22Rv1 (cell line): ENCODE results near the gene CBLB.

Source experiments
- CTCF ChIP-seq: fragments of 450-650 bp; IDR thresholded peaks from 2 replicates; pipeline ENCODE4 v1.5.1; 2017; ENCODE audit warnings: mild to moderate bottlenecking
- ZFX ChIP-seq: fragments of 450-650 bp; IDR thresholded peaks from 2 replicates; pipeline ENCODE4 v1.6.1; 2017; ENCODE audit warnings: antibody characterized with exemption, borderline replicate concordance

- TF ChIP-seq CTCF (no peak), ZFX (no peak)
Observed at GRCh38 chr3:105688821-105689220, 180.0 kb downstream of the CBLB start.
